PC-3 (cell line): Measurements from ENCODE around the gene ANK3. TPM values are rescaled to one million over a fixed set of nuclear protein-coding genes. Genes with fewer than 3 reads are reported as not detected.

Source experiments
- ATAC-seq: fragments of 200-7000 bp; cut with Tn5 transposase; 2 replicates; pipeline ENCODE4 v1.9.1; 2020; ENCODE audit warnings: mild to moderate bottlenecking, moderate library complexity
- BruUV-seq: library from RNA; stranded (reverse); fragments of 400-500 nt; replicated peaks from 2 replicates; lab custom pipeline; 2021; lab: Mats Ljungman, UMichigan
- CTCF ChIA-PET: fragments of 300-600 bp; sonication (Branson Sonifier 250); formaldehyde crosslinking; loops from one replicate; lab custom pipeline; 2022; ENCODE audit warnings: antibody characterized with exemption; lab: Charles Lee
- POLR2A ChIA-PET: fragments of 300-600 bp; sonication (Branson Sonifier 250); formaldehyde crosslinking; loops from one replicate; lab custom pipeline; 2022; ENCODE audit warnings: antibody characterized with exemption; ENCODE audit not compliant: unreplicated experiment; lab: Charles Lee
- DNase-seq: peaks from one replicate; pipeline ENCODE4 v3.0.0-alpha.2; 2015
- H2AFZ ChIP-seq: fragments of 300-600 bp; sonication (generic); 2 replicates; pipeline ENCODE4 v1.6.0; 2016; ENCODE audit warnings: antibody characterized with exemption, low read length
- H3F3A ChIP-seq: fragments of 300-600 bp; sonication (generic); one replicate; pipeline ENCODE4 v1.6.0; 2017; ENCODE audit warnings: antibody characterized with exemption, low read length, control low read depth, mild to moderate bottlenecking; ENCODE audit not compliant: unreplicated experiment
- H3K27ac ChIP-seq: fragments of 300-600 bp; sonication (generic); 2 replicates; pipeline ENCODE4 v1.5.1; 2016; ENCODE audit warnings: mild to moderate bottlenecking, low read length
- H3K27me3 ChIP-seq: fragments of 300-600 bp; sonication (generic); 2 replicates; pipeline ENCODE4 v1.6.1; 2016; ENCODE audit warnings: low read length, mixed read lengths
- H3K36me3 ChIP-seq: fragments of 300-600 bp; sonication (generic); 2 replicates; pipeline ENCODE4 v1.6.1; 2016; ENCODE audit warnings: low read depth, mixed run types, low read length, mixed read lengths
- H3K4me1 ChIP-seq: fragments of 300-600 bp; sonication (generic); 2 replicates; pipeline ENCODE4 v1.5.1; 2016; ENCODE audit warnings: low read length; ENCODE audit not compliant: insufficient read depth
- H3K4me2 ChIP-seq: fragments of 300-600 bp; sonication (generic); 2 replicates; pipeline ENCODE4 v1.6.0; 2016; ENCODE audit warnings: low read length
- H3K4me3 ChIP-seq: fragments of 300-600 bp; sonication (generic); 2 replicates; pipeline ENCODE4 v1.5.1; 2016; ENCODE audit warnings: mild to moderate bottlenecking, low read length, mixed read lengths
- H3K79me2 ChIP-seq: fragments of 300-600 bp; sonication (generic); 2 replicates; pipeline ENCODE4 v1.6.1; 2017; ENCODE audit warnings: low read length, mixed read lengths
- H3K9ac ChIP-seq: fragments of 300-600 bp; sonication (generic); 2 replicates; pipeline ENCODE4 v1.6.0; 2016; ENCODE audit warnings: mild to moderate bottlenecking, low read length
- H3K9me2 ChIP-seq: fragments of 300-600 bp; sonication (generic); replicated peaks from 2 replicates; pipeline ENCODE4 v1.6.1; 2016; ENCODE audit warnings: mixed run types, low read length, mixed read lengths
- H3K9me3 ChIP-seq: fragments of 300-600 bp; sonication (generic); 2 replicates; pipeline ENCODE4 v1.6.1; 2016; ENCODE audit warnings: low read length, mixed read lengths
- H4K20me1 ChIP-seq: fragments of 300-600 bp; sonication (generic); 2 replicates; pipeline ENCODE4 v1.6.1; 2016; ENCODE audit warnings: low read length, mixed read lengths
- EZH2 ChIP-seq: fragments of 300-600 bp; sonication (generic); IDR thresholded peaks from one replicate; pipeline ENCODE4 v1.6.1; 2017; ENCODE audit warnings: antibody characterized with exemption, mild to moderate bottlenecking, low read length; ENCODE audit not compliant: unreplicated experiment
- EZH2phosphoT487 ChIP-seq: fragments of 300-600 bp; sonication (generic); IDR thresholded peaks from 2 replicates; pipeline ENCODE4 v1.6.1; 2018; ENCODE audit warnings: mild to moderate bottlenecking, antibody characterized with exemption, low read length, borderline replicate concordance
- intact Hi-C: fragments of 100-400 bp; cut with micrococcal nuclease; formaldehyde crosslinking; loops from 2 replicates; pipeline ENCODE4 v1.9.0; 2023
- total RNA-seq: library from RNA; depleted of rRNA; stranded (reverse); fragments of >200 nt; gene quantifications from 2 replicates; pipeline ENCODE4 v1.2.3, GENCODE V29; 2014
- TF ChIP-seq, protein P1 (sequence below): fragments of 300-600 bp; sonication (generic); conservative IDR thresholded peaks from 2 replicates; pipeline ENCODE4 v1.5.1; 2017; ENCODE audit warnings: antibody characterized with exemption, low read depth, mild to moderate bottlenecking, low read length

The ANK3 gene
- total RNA-seq, 1 experiment from 2014 or later = 29.5 TPM

DNA sequence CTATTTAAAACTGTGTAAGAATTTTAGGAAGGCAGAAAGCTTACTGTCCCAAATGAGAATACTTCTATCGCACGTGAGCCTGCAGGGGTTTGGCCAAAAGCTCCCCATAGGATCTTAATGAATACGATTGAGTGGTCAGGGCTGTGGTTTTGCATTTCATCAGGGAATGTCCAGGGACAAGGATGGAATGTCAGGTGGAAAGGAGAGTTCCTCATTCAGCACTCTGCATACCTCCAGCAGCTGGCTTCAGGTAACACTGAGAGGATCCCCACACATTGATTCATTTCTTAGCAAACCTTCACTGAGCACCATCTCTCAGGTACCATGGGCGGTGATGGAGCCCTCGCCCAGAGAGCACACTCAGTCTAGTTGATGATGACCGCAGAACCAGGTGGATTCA is 27.2 kb downstream of the ANK3 start:
- Histone ChIP-seq H3K9me2 (no peaks in the 10 kb centered on the region), H4K20me1 (no peaks in the 10 kb centered on the region), H3K4me2 (no peak overlapping the region), H3K9ac (no peak overlapping the region), H2AFZ (no peak overlapping the region), H3K27me3 (no peaks in the 10 kb centered on the region), H3K79me2 (no peaks in the 10 kb centered on the region), H3K36me3 (no peaks in the 10 kb centered on the region), H3K9me3 (no peaks in the 10 kb centered on the region), H3K4me3 (no peak overlapping the region), H3K4me1 (no peaks in the 10 kb centered on the region), H3K27ac (no peak overlapping the region), H3F3A (no peaks in the 10 kb centered on the region)
- no peak for ATAC-seq
- no TSS peak for BruUV-seq
- ChIA-PET POLR2A (no interaction called here), CTCF (no interaction called here)
- intact Hi-C loops = no loop called here
- TF ChIP-seq, protein P1, sequence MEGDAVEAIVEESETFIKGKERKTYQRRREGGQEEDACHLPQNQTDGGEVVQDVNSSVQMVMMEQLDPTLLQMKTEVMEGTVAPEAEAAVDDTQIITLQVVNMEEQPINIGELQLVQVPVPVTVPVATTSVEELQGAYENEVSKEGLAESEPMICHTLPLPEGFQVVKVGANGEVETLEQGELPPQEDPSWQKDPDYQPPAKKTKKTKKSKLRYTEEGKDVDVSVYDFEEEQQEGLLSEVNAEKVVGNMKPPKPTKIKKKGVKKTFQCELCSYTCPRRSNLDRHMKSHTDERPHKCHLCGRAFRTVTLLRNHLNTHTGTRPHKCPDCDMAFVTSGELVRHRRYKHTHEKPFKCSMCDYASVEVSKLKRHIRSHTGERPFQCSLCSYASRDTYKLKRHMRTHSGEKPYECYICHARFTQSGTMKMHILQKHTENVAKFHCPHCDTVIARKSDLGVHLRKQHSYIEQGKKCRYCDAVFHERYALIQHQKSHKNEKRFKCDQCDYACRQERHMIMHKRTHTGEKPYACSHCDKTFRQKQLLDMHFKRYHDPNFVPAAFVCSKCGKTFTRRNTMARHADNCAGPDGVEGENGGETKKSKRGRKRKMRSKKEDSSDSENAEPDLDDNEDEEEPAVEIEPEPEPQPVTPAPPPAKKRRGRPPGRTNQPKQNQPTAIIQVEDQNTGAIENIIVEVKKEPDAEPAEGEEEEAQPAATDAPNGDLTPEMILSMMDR = no peak
- TF ChIP-seq EZH2 (no peak), EZH2phosphoT487 (no peak)
- DNase-seq = no peak

DNA sequence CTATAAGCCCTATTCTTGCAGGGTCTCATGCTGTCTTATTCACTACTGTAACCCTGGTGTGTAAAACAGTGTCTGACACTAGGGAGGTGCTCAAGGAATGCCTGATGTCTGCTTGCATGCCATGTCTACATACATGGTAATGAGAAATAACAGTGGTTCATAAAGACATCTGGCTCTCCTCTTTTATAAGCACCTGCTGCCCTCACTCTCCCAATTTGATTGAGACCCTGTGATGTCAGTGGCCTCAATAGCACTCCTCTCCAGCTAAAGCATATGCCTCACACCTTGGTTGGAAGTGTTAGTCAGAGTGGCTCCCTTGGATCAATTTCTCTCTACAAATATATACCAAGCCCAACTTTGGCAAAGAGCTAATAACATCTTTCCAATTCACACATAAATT is 30.6 kb downstream of the ANK3 start:
- no peak overlapping the region for H3K4me3 ChIP-seq
- H3K27ac ChIP-seq = no peak overlapping the region
- POLR2A ChIA-PET = no interaction called here
- H3F3A ChIP-seq = no peaks in the 10 kb centered on the region
- no peaks in the 10 kb centered on the region for H4K20me1 ChIP-seq
- CTCF ChIA-PET = no interaction called here
- H3K27me3 ChIP-seq = no peaks in the 10 kb centered on the region
- no peak for TF ChIP-seq EZH2phosphoT487
- no peak for TF ChIP-seq EZH2
- TF ChIP-seq, protein P1 = no peak
- no peak for ATAC-seq
- no peak overlapping the region for H2AFZ ChIP-seq
- no peaks in the 10 kb centered on the region for H3K9me2 ChIP-seq
- H3K4me2 ChIP-seq = no peak overlapping the region
- H3K79me2 ChIP-seq = no peaks in the 10 kb centered on the region
- BruUV-seq = no TSS peak
- no peaks in the 10 kb centered on the region for H3K9me3 ChIP-seq
- no peak for DNase-seq
- no peaks in the 10 kb centered on the region for H3K4me1 ChIP-seq
- intact Hi-C loops = no loop called here
- H3K36me3 ChIP-seq = no peaks in the 10 kb centered on the region
- H3K9ac ChIP-seq = no peak overlapping the region

DNA sequence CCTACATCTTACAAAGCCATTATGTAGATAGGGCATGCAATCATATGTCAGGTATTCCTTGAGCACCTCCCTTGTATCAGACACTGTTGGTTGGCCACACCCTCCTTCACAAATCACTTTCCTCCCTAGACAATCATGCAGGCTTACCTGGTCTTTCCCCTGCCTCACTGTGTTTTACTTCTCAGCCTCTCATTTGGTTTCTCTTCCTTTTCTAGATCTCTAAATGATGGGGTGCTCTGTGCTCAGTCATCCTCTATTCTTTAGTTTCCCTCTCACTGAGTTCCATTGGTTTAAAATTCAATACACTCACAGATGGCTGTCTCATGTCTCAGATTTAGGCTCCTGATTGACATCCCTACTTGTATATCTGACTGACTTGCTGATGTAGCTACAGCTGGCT is 31.4 kb downstream of the ANK3 start:
- DNase-seq = no peak
- H3K4me3 ChIP-seq = no peak overlapping the region
- CTCF ChIA-PET = no interaction called here

More for the DNA sequence above, 31.4 kb downstream of the ANK3 start:
- Histone ChIP-seq H4K20me1 (no peaks in the 10 kb centered on the region), H3K27ac (no peak overlapping the region), H3K9me2 (no peaks in the 10 kb centered on the region), H3K9ac (no peak overlapping the region), H3K79me2 (no peaks in the 10 kb centered on the region), H3K4me1 (no peaks in the 10 kb centered on the region), H3K27me3 (no peaks in the 10 kb centered on the region), H2AFZ (no peak overlapping the region), H3K9me3 (no peaks in the 10 kb centered on the region), H3K36me3 (no peaks in the 10 kb centered on the region), H3K4me2 (no peak overlapping the region), H3F3A (no peaks in the 10 kb centered on the region)
- intact Hi-C loops = no loop called here
- no peak for ATAC-seq
- TF ChIP-seq EZH2 = no peak
- no peak for TF ChIP-seq EZH2phosphoT487
- TF ChIP-seq, protein P1 = no peak
- no TSS peak for BruUV-seq
- POLR2A ChIA-PET = no interaction called here
